ENCODE results near the gene ARFGAP2.

GRCh38 chr11:47164321-47164720 is 12.4 kb downstream of the ARFGAP2 start:
- TF ChIP-seq CTCF (IDR thresholded peaks at IDR 0.05 in 8 of 11, conservative IDR thresholded peaks at IDR 0.05 in 3 of 11), result no peak
- no peak for TF ChIP-seq POLR2A (IDR thresholded peaks at IDR 0.05)
